ENCODE measurements around the gene SEPTIN10.

SEPTIN10 gene

GRCh38 chr2:109575373-109575772 is 38.4 kb downstream of the SEPTIN10 start:
- Histone ChIP-seq H3K36me3 (ENCODE audit: control insufficient read depth, insufficient read depth, low read length) (no peaks in the 10 kb centered on the region), H3K4me1 (ENCODE audit: control insufficient read depth, insufficient read depth, low read length, poor library complexity, severe bottlenecking) (no peaks in the 10 kb centered on the region), H3K9me3 (ENCODE audit: control insufficient read depth, low read length) (no peaks in the 10 kb centered on the region), H3K27me3 (replicated peaks; ENCODE audit: control insufficient read depth, insufficient read depth, low read length, poor library complexity, severe bottlenecking) (no peaks in the 10 kb centered on the region), H3K4me3 (ENCODE audit: insufficient read depth, low read depth, low read length, poor library complexity, severe bottlenecking) (no peak overlapping the region), H3K27ac (ENCODE audit: insufficient read depth, low read length, poor library complexity, severe bottlenecking) (no peak overlapping the region)
- DNase-seq, result no peak

- no peaks in the 10 kb centered on the region for H3K36me3 ChIP-seq (ENCODE audit: control insufficient read depth, insufficient read depth, low read length)
- no peak overlapping the region for H3K4me3 ChIP-seq (ENCODE audit: insufficient read depth, low read depth, low read length, poor library complexity, severe bottlenecking)
- H3K4me1 ChIP-seq (ENCODE audit: control insufficient read depth, insufficient read depth, low read length, poor library complexity, severe bottlenecking), result no peaks in the 10 kb centered on the region
- H3K27ac ChIP-seq (ENCODE audit: insufficient read depth, low read length, poor library complexity, severe bottlenecking), result no peak overlapping the region
- H3K27me3 ChIP-seq (replicated peaks; ENCODE audit: control insufficient read depth, insufficient read depth, low read length, poor library complexity, severe bottlenecking), result no peaks in the 10 kb centered on the region
- H3K9me3 ChIP-seq (ENCODE audit: control insufficient read depth, low read length), result no peaks in the 10 kb centered on the region
- DNase-seq, result no peak
Observed at GRCh38 chr2:109563980-109564550, 49.7 kb downstream of the SEPTIN10 start.

GRCh38 chr2:109563288-109563687 is 50.5 kb downstream of the SEPTIN10 start:
- Histone ChIP-seq H3K36me3 (ENCODE audit: control insufficient read depth, insufficient read depth, low read length) (no peaks in the 10 kb centered on the region), H3K4me1 (ENCODE audit: control insufficient read depth, insufficient read depth, low read length, poor library complexity, severe bottlenecking) (no peaks in the 10 kb centered on the region), H3K27ac (ENCODE audit: insufficient read depth, low read length, poor library complexity, severe bottlenecking) (no peak overlapping the region), H3K27me3 (replicated peaks; ENCODE audit: control insufficient read depth, insufficient read depth, low read length, poor library complexity, severe bottlenecking) (no peaks in the 10 kb centered on the region), H3K4me3 (ENCODE audit: insufficient read depth, low read depth, low read length, poor library complexity, severe bottlenecking) (no peak overlapping the region), H3K9me3 (ENCODE audit: control insufficient read depth, low read length) (no peaks in the 10 kb centered on the region)
- no peak for DNase-seq

- Histone ChIP-seq H3K27me3 (replicated peaks; ENCODE audit: control insufficient read depth, insufficient read depth, low read length, poor library complexity, severe bottlenecking) (no peaks in the 10 kb centered on the region), H3K36me3 (ENCODE audit: control insufficient read depth, insufficient read depth, low read length) (no peaks in the 10 kb centered on the region), H3K9me3 (ENCODE audit: control insufficient read depth, low read length) (no peaks in the 10 kb centered on the region), H3K4me3 (ENCODE audit: insufficient read depth, low read depth, low read length, poor library complexity, severe bottlenecking) (no peak overlapping the region), H3K27ac (ENCODE audit: insufficient read depth, low read length, poor library complexity, severe bottlenecking) (no peak overlapping the region), H3K4me1 (ENCODE audit: control insufficient read depth, insufficient read depth, low read length, poor library complexity, severe bottlenecking) (no peaks in the 10 kb centered on the region)
- DNase-seq, result no peak
Observed at GRCh38 chr2:109562421-109562820, 51.3 kb downstream of the SEPTIN10 start.

- H3K36me3 ChIP-seq (ENCODE audit: control insufficient read depth, insufficient read depth, low read length), result no peaks in the 10 kb centered on the region
- H3K4me3 ChIP-seq (ENCODE audit: insufficient read depth, low read depth, low read length, poor library complexity, severe bottlenecking), result no peak overlapping the region
- no peaks in the 10 kb centered on the region for H3K27me3 ChIP-seq (replicated peaks; ENCODE audit: control insufficient read depth, insufficient read depth, low read length, poor library complexity, severe bottlenecking)
- no peak overlapping the region for H3K27ac ChIP-seq (ENCODE audit: insufficient read depth, low read length, poor library complexity, severe bottlenecking)
- no peaks in the 10 kb centered on the region for H3K4me1 ChIP-seq (ENCODE audit: control insufficient read depth, insufficient read depth, low read length, poor library complexity, severe bottlenecking)
- no peak for DNase-seq
- no peaks in the 10 kb centered on the region for H3K9me3 ChIP-seq (ENCODE audit: control insufficient read depth, low read length)
Observed at GRCh38 chr2:109560265-109560664, 53.5 kb downstream of the SEPTIN10 start.

- no peaks in the 10 kb centered on the region for H3K4me1 ChIP-seq (ENCODE audit: control insufficient read depth, insufficient read depth, low read length, poor library complexity, severe bottlenecking)
- no peaks in the 10 kb centered on the region for H3K36me3 ChIP-seq (ENCODE audit: control insufficient read depth, insufficient read depth, low read length)
- H3K27ac ChIP-seq (ENCODE audit: insufficient read depth, low read length, poor library complexity, severe bottlenecking), result no peak overlapping the region
- H3K9me3 ChIP-seq (ENCODE audit: control insufficient read depth, low read length), result no peaks in the 10 kb centered on the region
- no peak overlapping the region for H3K4me3 ChIP-seq (ENCODE audit: insufficient read depth, low read depth, low read length, poor library complexity, severe bottlenecking)
- no peak for DNase-seq
- H3K27me3 ChIP-seq (replicated peaks; ENCODE audit: control insufficient read depth, insufficient read depth, low read length, poor library complexity, severe bottlenecking), result no peaks in the 10 kb centered on the region
Observed at GRCh38 chr2:109558076-109558882, 55.5 kb downstream of the SEPTIN10 start.

- no peaks in the 10 kb centered on the region for H3K9me3 ChIP-seq (ENCODE audit: control insufficient read depth, low read length)
- no peaks in the 10 kb centered on the region for H3K27me3 ChIP-seq (replicated peaks; ENCODE audit: control insufficient read depth, insufficient read depth, low read length, poor library complexity, severe bottlenecking)
- H3K36me3 ChIP-seq (ENCODE audit: control insufficient read depth, insufficient read depth, low read length), result no peaks in the 10 kb centered on the region
- no peak overlapping the region for H3K4me3 ChIP-seq (ENCODE audit: insufficient read depth, low read depth, low read length, poor library complexity, severe bottlenecking)
- no peak for DNase-seq
- no peak overlapping the region for H3K27ac ChIP-seq (ENCODE audit: insufficient read depth, low read length, poor library complexity, severe bottlenecking)
- no peaks in the 10 kb centered on the region for H3K4me1 ChIP-seq (ENCODE audit: control insufficient read depth, insufficient read depth, low read length, poor library complexity, severe bottlenecking)
Observed at GRCh38 chr2:109557309-109557708, 56.5 kb downstream of the SEPTIN10 start.

- Histone ChIP-seq H3K4me1 (ENCODE audit: control insufficient read depth, insufficient read depth, low read length, poor library complexity, severe bottlenecking) (no peaks in the 10 kb centered on the region), H3K4me3 (ENCODE audit: insufficient read depth, low read depth, low read length, poor library complexity, severe bottlenecking) (no peak overlapping the region), H3K36me3 (ENCODE audit: control insufficient read depth, insufficient read depth, low read length) (no peaks in the 10 kb centered on the region), H3K27ac (ENCODE audit: insufficient read depth, low read length, poor library complexity, severe bottlenecking) (no peak overlapping the region), H3K9me3 (ENCODE audit: control insufficient read depth, low read length) (no peaks in the 10 kb centered on the region), H3K27me3 (replicated peaks; ENCODE audit: control insufficient read depth, insufficient read depth, low read length, poor library complexity, severe bottlenecking) (no peaks in the 10 kb centered on the region)
- no peak for DNase-seq
Observed at GRCh38 chr2:109555346-109555900, 58.3 kb downstream of the SEPTIN10 start.

- no peaks in the 10 kb centered on the region for H3K36me3 ChIP-seq (ENCODE audit: control insufficient read depth, insufficient read depth, low read length)
- no peak for DNase-seq
- no peaks in the 10 kb centered on the region for H3K4me1 ChIP-seq (ENCODE audit: control insufficient read depth, insufficient read depth, low read length, poor library complexity, severe bottlenecking)
- H3K27me3 ChIP-seq (replicated peaks; ENCODE audit: control insufficient read depth, insufficient read depth, low read length, poor library complexity, severe bottlenecking), result no peaks in the 10 kb centered on the region
- H3K9me3 ChIP-seq (ENCODE audit: control insufficient read depth, low read length), result no peaks in the 10 kb centered on the region
- no peak overlapping the region for H3K27ac ChIP-seq (ENCODE audit: insufficient read depth, low read length, poor library complexity, severe bottlenecking)
- no peak overlapping the region for H3K4me3 ChIP-seq (ENCODE audit: insufficient read depth, low read depth, low read length, poor library complexity, severe bottlenecking)
Observed at GRCh38 chr2:109554758-109555157, 59.0 kb downstream of the SEPTIN10 start.

- Histone ChIP-seq H3K27me3 (replicated peaks; ENCODE audit: control insufficient read depth, insufficient read depth, low read length, poor library complexity, severe bottlenecking) (no peaks in the 10 kb centered on the region), H3K4me1 (ENCODE audit: control insufficient read depth, insufficient read depth, low read length, poor library complexity, severe bottlenecking) (no peaks in the 10 kb centered on the region), H3K4me3 (ENCODE audit: insufficient read depth, low read depth, low read length, poor library complexity, severe bottlenecking) (no peak overlapping the region), H3K27ac (ENCODE audit: insufficient read depth, low read length, poor library complexity, severe bottlenecking) (no peak overlapping the region), H3K36me3 (ENCODE audit: control insufficient read depth, insufficient read depth, low read length) (no peaks in the 10 kb centered on the region), H3K9me3 (ENCODE audit: control insufficient read depth, low read length) (no peaks in the 10 kb centered on the region)
- no peak for DNase-seq
Observed at GRCh38 chr2:109549016-109549590, 64.7 kb downstream of the SEPTIN10 start.

Measured in effector memory CD4-positive, alpha-beta T cell (primary cell).